Measurements from ENCODE around the gene BAHCC1. TPM values are rescaled to one million over a fixed set of nuclear protein-coding genes. Genes with fewer than 3 reads are reported as not detected.

Gene BAHCC1
- total and polyA plus RNA-seq, 2 donors (not counting 3 experiments of a cell fraction or from before 2014, with no cell fraction given) = 4.7 to 11.6 TPM

DNA sequence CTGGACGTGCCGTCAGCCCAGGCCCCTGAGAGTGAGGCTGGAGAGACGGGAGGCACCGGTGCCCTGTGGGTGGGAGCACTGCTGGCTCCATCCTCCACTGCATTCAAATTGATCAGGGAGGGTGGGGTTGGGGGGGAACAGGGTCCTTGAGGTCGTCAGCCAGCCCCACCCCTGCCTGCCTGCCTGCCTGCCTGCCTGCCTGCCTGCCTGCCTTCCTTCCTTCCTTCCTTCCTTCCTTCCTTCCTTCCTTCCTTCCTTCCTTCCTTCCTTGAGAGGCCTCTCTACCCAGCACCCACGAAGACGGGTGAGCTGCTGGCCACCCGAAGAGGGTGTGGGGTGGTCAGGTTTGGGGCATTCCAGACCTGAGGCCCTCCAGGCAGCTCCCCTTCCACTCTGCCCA, 16.0 kb downstream of the BAHCC1 start:
- DNase-seq (ENCODE audit: low read depth, low spot score) (no peak), FAIRE-seq (no peak)
- CTCF ChIA-PET = interaction anchor here (1.1 to 2.0 kb wide), 4 partner anchors 9 to 73 kb away, joined by 3 to 8 read pairs (median 6); no protein-coding TSS in a partner anchor
- H3K27ac ChIP-seq (ENCODE audit: insufficient read depth, low read depth, low read length) = no peak overlapping the region
- no peak overlapping the region for H2AFZ ChIP-seq (ENCODE audit: low read depth, low read length)
- H3K9me3 ChIP-seq (replicated peaks; ENCODE audit: control insufficient read depth, insufficient read depth, low read length) = no peaks in the 10 kb centered on the region
- POLR2A ChIA-PET = interaction anchor here (0.6 to 0.7 kb wide), 2 partner anchors 14 to 21 kb away, joined by 4 read pairs; no protein-coding TSS in a partner anchor
- no peaks in the 10 kb centered on the region for H3K36me3 ChIP-seq (ENCODE audit: control insufficient read depth in 2 of 2, extremely low read depth in 1 of 2, insufficient read depth in 2 of 2, low read length in 2 of 2)
- no peaks in the 10 kb centered on the region for H4K20me1 ChIP-seq (replicated peaks; ENCODE audit: control insufficient read depth, extremely low read depth, insufficient read depth, low read length)
- no peak overlapping the region for H3K4me3 ChIP-seq (replicated peaks in 1 of 3; ENCODE audit: insufficient read depth in 1 of 3, low read depth in 1 of 3, low read length in 3 of 3)
- intact Hi-C loops (cut with micrococcal nuclease) = no loop called here
- TF ChIP-seq GATA2 (IDR thresholded peaks at IDR 0.05; ENCODE audit: insufficient read depth, insufficient read length, low read depth, low read length) = no peak
- no peak for TF ChIP-seq JUN (IDR thresholded peaks at IDR 0.05; ENCODE audit: borderline replicate concordance, insufficient read depth, insufficient read length, low read depth)
- TF ChIP-seq, protein P1, sequence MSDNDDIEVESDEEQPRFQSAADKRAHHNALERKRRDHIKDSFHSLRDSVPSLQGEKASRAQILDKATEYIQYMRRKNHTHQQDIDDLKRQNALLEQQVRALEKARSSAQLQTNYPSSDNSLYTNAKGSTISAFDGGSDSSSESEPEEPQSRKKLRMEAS (IDR thresholded peaks at IDR 0.05; ENCODE audit: insufficient read depth, insufficient read length) = no peak
- TF ChIP-seq EZH2 (IDR thresholded peaks at IDR 0.05; ENCODE audit: borderline replicate concordance, low read depth, low read length, severe bottlenecking) = no peak
- TF ChIP-seq POLR2AphosphoS5 (IDR thresholded peaks at IDR 0.05; ENCODE audit: insufficient read depth, low read depth, low read length) = no peak
- no peaks in the 10 kb centered on the region for H3K27me3 ChIP-seq (ENCODE audit: control insufficient read depth in 2 of 2, insufficient read depth in 2 of 2, low read length in 2 of 2)
- no peaks in the 10 kb centered on the region for H3K9me1 ChIP-seq (replicated peaks; ENCODE audit: control insufficient read depth, extremely low read depth, insufficient read depth, low read length)
- dilution Hi-C loops (cut with MboI; ENCODE audit: extremely low pct_ligation_motif_present, low sequenced_read_pairs) = no loop called here
- no peak overlapping the region for H3K4me2 ChIP-seq (ENCODE audit: insufficient read depth, low read length)
- H3K79me2 ChIP-seq (ENCODE audit: control insufficient read depth, insufficient read depth, low read length) = no peaks in the 10 kb centered on the region
- no TSS peak for BruUV-seq (replicated peaks)
- no peak overlapping the region for H3K9ac ChIP-seq (replicated peaks; ENCODE audit: extremely low read depth, insufficient read depth, low read length)
- H3K4me1 ChIP-seq (ENCODE audit: control insufficient read depth, extremely low read depth, insufficient read depth, low read length) = peaks cover 7% of the 10 kb centered on the region

DNA sequence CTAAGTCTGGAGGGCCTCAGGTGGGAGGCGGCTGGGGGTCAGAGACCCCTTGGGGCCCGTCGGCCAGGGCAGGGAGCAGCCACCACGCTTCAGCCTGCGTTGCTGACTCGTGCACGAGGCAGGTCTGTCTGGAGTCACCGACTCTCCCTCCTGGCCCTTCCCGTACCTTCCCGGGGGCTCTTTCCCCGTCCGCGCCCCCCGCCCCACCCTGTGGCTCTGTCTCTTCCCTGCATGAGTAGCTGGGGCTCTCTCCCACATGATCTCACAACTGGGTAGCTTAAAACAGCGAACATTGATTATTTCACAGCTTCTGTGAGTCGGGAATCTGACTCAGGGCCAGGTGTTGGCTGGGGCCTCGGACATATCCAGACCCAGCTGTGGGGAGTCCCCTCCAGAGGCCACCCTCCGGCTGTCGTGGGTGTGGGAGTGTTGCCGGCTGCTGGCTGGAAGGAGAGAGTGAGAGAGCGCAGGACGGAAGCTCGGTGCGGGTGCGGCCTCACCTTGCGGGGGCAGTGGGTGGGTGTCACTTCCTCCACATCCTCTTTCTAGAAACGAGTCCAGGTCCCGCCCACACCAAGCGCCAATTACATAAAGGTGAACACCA, 17.3 kb downstream of the BAHCC1 start:
- dilution Hi-C loops (cut with MboI; ENCODE audit: extremely low pct_ligation_motif_present, low sequenced_read_pairs) = no loop called here

More for the DNA sequence above, 17.3 kb downstream of the BAHCC1 start:
- H3K79me2 ChIP-seq (ENCODE audit: control insufficient read depth, insufficient read depth, low read length) = no peaks in the 10 kb centered on the region
- no peak overlapping the region for H3K27ac ChIP-seq (ENCODE audit: insufficient read depth, low read depth, low read length)
- DNase-seq (ENCODE audit: low read depth, low spot score) = peak; percentile 40
- peak; percentile 47 for FAIRE-seq
- CTCF ChIA-PET = interaction anchor here (1.0 to 2.0 kb wide), 5 partner anchors 10 to 72 kb away, joined by 3 to 8 read pairs (median 6); no protein-coding TSS in a partner anchor
- no peaks in the 10 kb centered on the region for H3K36me3 ChIP-seq (ENCODE audit: control insufficient read depth in 2 of 2, extremely low read depth in 1 of 2, insufficient read depth in 2 of 2, low read length in 2 of 2)
- no peaks in the 10 kb centered on the region for H3K9me1 ChIP-seq (replicated peaks; ENCODE audit: control insufficient read depth, extremely low read depth, insufficient read depth, low read length)
- intact Hi-C loops (cut with micrococcal nuclease) = no loop called here
- no peak overlapping the region for H3K4me2 ChIP-seq (ENCODE audit: insufficient read depth, low read length)
- TF ChIP-seq POLR2A (IDR thresholded peaks at IDR 0.05; ENCODE audit: low read depth, low read length) (no peak), GATA2 (IDR thresholded peaks at IDR 0.05; ENCODE audit: insufficient read depth, insufficient read length, low read depth, low read length) (no peak), POLR2AphosphoS5 (IDR thresholded peaks at IDR 0.05; ENCODE audit: insufficient read depth, low read depth, low read length) (no peak), JUN (IDR thresholded peaks at IDR 0.05; ENCODE audit: borderline replicate concordance, insufficient read depth, insufficient read length, low read depth) (no peak), MYC (IDR thresholded peaks at IDR 0.05; ENCODE audit: low read depth, low read length) (no peak), EZH2 (IDR thresholded peaks at IDR 0.05; ENCODE audit: borderline replicate concordance, low read depth, low read length, severe bottlenecking) (no peak), FOS (IDR thresholded peaks at IDR 0.05; ENCODE audit: borderline replicate concordance, insufficient read depth, low read length) (no peak)
- TF ChIP-seq, protein P1 (IDR thresholded peaks at IDR 0.05; ENCODE audit: insufficient read depth, insufficient read length) = no peak
- TF ChIP-seq, protein P2, sequence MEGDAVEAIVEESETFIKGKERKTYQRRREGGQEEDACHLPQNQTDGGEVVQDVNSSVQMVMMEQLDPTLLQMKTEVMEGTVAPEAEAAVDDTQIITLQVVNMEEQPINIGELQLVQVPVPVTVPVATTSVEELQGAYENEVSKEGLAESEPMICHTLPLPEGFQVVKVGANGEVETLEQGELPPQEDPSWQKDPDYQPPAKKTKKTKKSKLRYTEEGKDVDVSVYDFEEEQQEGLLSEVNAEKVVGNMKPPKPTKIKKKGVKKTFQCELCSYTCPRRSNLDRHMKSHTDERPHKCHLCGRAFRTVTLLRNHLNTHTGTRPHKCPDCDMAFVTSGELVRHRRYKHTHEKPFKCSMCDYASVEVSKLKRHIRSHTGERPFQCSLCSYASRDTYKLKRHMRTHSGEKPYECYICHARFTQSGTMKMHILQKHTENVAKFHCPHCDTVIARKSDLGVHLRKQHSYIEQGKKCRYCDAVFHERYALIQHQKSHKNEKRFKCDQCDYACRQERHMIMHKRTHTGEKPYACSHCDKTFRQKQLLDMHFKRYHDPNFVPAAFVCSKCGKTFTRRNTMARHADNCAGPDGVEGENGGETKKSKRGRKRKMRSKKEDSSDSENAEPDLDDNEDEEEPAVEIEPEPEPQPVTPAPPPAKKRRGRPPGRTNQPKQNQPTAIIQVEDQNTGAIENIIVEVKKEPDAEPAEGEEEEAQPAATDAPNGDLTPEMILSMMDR (IDR thresholded peaks at IDR 0.05; ENCODE audit: extremely low read depth in 1 of 2, insufficient read depth in 1 of 2, low read depth in 1 of 2, low read length in 2 of 2) = no peak
- POLR2A ChIA-PET = no interaction called here
- no peaks in the 10 kb centered on the region for H3K9me3 ChIP-seq (replicated peaks; ENCODE audit: control insufficient read depth, insufficient read depth, low read length)
- no peaks in the 10 kb centered on the region for H3K27me3 ChIP-seq (ENCODE audit: control insufficient read depth in 2 of 2, insufficient read depth in 2 of 2, low read length in 2 of 2)
- no peak overlapping the region for H3K9ac ChIP-seq (replicated peaks; ENCODE audit: extremely low read depth, insufficient read depth, low read length)
- H4K20me1 ChIP-seq (replicated peaks; ENCODE audit: control insufficient read depth, extremely low read depth, insufficient read depth, low read length) = no peaks in the 10 kb centered on the region
- H3K4me1 ChIP-seq (ENCODE audit: control insufficient read depth, extremely low read depth, insufficient read depth, low read length) = peaks cover 7% of the 10 kb centered on the region
- H3K4me3 ChIP-seq (replicated peaks in 1 of 3; ENCODE audit: insufficient read depth in 1 of 3, low read depth in 1 of 3, low read length in 3 of 3) = no peak overlapping the region
- no TSS peak for BruUV-seq (replicated peaks)
- H2AFZ ChIP-seq (ENCODE audit: low read depth, low read length) = no peak overlapping the region

Data from endothelial cell of umbilical vein (primary cell).